ENCODE results near the gene ARHGDIG.

ARHGDIG gene

DNA sequence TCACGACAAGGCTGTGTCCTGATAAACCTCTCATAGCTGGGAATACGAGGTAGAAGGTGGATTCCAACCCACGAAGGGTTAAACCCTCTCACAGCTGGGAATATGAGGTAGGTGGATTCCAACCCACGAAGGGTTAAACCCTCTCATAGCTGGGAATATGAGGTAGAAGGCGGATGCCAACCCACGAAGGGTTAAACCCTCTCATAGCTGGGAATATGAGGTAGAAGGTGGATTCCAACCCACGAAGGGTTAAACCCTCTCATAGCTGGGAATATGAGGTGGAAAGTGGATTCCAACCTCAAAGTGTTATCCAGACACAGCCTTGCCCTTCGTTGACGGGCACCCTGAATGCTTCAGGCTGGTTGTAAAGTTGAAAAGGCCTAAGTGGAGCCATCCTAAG, 41.1 kb downstream of the ARHGDIG start:
- Histone ChIP-seq H3K4me3 (ENCODE audit: low read depth in 1 of 2, low read length in 2 of 2) (no peak overlapping the region), H2AFZ (ENCODE audit: low read depth, low read length) (no peak overlapping the region), H4K20me1 (ENCODE audit: insufficient read depth, low read length) (peaks cover 87% of the 10 kb centered on the region), H3K9ac (ENCODE audit: low read depth, low read length) (no peak overlapping the region), H3K36me3 (ENCODE audit: insufficient read depth, low read length) (peaks cover 32% of the 10 kb centered on the region), H3K27me3 (ENCODE audit: insufficient read depth, low read length, poor library complexity) (no peaks in the 10 kb centered on the region), H3K9me3 (ENCODE audit: insufficient read depth, low read length, severe bottlenecking) (no peaks in the 10 kb centered on the region), H3K4me2 (ENCODE audit: insufficient read depth, low read length) (no peak overlapping the region), H3K79me2 (ENCODE audit: insufficient read depth, low read length) (peaks cover 87% of the 10 kb centered on the region), H3K4me1 (ENCODE audit: insufficient read depth, low read length) (no peaks in the 10 kb centered on the region), H3K27ac (ENCODE audit: low read length) (no peak overlapping the region)
- no peak for DNase-seq
- ATAC-seq (ENCODE audit: insufficient read depth, low read depth) = no peak
- TF ChIP-seq EZH2 (IDR thresholded peaks at IDR 0.05; ENCODE audit: borderline replicate concordance, low read depth, low read length, severe bottlenecking) = no peak
- TF ChIP-seq, protein P1, sequence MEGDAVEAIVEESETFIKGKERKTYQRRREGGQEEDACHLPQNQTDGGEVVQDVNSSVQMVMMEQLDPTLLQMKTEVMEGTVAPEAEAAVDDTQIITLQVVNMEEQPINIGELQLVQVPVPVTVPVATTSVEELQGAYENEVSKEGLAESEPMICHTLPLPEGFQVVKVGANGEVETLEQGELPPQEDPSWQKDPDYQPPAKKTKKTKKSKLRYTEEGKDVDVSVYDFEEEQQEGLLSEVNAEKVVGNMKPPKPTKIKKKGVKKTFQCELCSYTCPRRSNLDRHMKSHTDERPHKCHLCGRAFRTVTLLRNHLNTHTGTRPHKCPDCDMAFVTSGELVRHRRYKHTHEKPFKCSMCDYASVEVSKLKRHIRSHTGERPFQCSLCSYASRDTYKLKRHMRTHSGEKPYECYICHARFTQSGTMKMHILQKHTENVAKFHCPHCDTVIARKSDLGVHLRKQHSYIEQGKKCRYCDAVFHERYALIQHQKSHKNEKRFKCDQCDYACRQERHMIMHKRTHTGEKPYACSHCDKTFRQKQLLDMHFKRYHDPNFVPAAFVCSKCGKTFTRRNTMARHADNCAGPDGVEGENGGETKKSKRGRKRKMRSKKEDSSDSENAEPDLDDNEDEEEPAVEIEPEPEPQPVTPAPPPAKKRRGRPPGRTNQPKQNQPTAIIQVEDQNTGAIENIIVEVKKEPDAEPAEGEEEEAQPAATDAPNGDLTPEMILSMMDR (IDR thresholded peaks at IDR 0.05; ENCODE audit: borderline replicate concordance, extremely low read depth, low read length, poor library complexity, severe bottlenecking) = no peak

DNA sequence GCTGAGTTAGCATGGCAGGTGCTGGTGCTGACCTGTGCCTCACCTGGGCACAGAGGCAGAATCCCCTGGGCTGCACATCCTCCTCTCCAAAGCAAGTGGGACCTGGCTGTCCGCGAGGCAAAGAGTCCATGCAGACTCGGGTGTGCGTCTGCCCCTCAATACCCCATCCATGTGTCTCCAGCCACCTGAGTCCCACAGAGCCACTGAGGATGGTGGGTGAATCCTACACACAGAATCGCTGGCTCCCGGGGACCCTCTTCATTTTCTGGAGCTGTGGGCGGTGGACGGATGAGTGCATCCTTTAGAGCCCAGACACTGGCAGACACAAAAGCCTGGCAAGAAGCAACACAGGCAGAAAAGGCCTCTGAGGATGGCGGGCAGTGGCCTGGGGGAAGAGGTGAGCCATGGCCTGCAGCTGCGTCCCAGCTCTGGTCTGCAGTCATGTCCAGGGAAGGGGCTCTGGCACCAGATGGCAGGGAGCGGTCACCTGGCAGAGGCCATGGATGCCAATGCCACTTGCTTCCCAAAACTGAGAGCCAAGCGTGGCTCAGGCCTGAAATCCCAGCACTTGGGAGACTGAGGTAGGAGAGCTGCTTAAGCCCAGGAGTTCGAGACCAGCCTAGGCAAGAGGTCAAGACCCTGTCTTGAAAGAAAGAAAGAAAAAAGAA, 42.2 kb downstream of the ARHGDIG start:
- TF ChIP-seq EZH2 (IDR thresholded peaks at IDR 0.05; ENCODE audit: borderline replicate concordance, low read depth, low read length, severe bottlenecking) = no peak
- TF ChIP-seq, protein P1 (IDR thresholded peaks at IDR 0.05; ENCODE audit: borderline replicate concordance, extremely low read depth, low read length, poor library complexity, severe bottlenecking) = no peak
- Histone ChIP-seq H4K20me1 (ENCODE audit: insufficient read depth, low read length) (peaks cover 83% of the 10 kb centered on the region), H3K4me2 (ENCODE audit: insufficient read depth, low read length) (no peak overlapping the region), H3K9me3 (ENCODE audit: insufficient read depth, low read length, severe bottlenecking) (no peaks in the 10 kb centered on the region), H3K36me3 (ENCODE audit: insufficient read depth, low read length) (peaks cover 28% of the 10 kb centered on the region), H3K4me3 (ENCODE audit: low read depth in 1 of 2, low read length in 2 of 2) (no peak overlapping the region), H3K79me2 (ENCODE audit: insufficient read depth, low read length) (peaks cover 84% of the 10 kb centered on the region), H3K27ac (ENCODE audit: low read length) (no peak overlapping the region), H2AFZ (ENCODE audit: low read depth, low read length) (no peak overlapping the region), H3K27me3 (ENCODE audit: insufficient read depth, low read length, poor library complexity) (no peaks in the 10 kb centered on the region), H3K9ac (ENCODE audit: low read depth, low read length) (no peak overlapping the region), H3K4me1 (ENCODE audit: insufficient read depth, low read length) (no peaks in the 10 kb centered on the region)
- ATAC-seq (ENCODE audit: insufficient read depth, low read depth) = no peak
- DNase-seq = no peak

GRCh38 chr16:324201-324450, 43.7 kb downstream of the ARHGDIG start:
- Histone ChIP-seq H3K4me3 (ENCODE audit: low read depth in 1 of 2, low read length in 2 of 2) (no peak overlapping the region), H3K27ac (ENCODE audit: low read length) (no peak overlapping the region), H3K79me2 (ENCODE audit: insufficient read depth, low read length) (peaks cover 81% of the 10 kb centered on the region)

More at GRCh38 chr16:324201-324450, 43.7 kb downstream of the ARHGDIG start:
- H3K9me3 ChIP-seq (ENCODE audit: insufficient read depth, low read length, severe bottlenecking) = no peaks in the 10 kb centered on the region
- peaks cover 73% of the 10 kb centered on the region for H4K20me1 ChIP-seq (ENCODE audit: insufficient read depth, low read length)
- no peak for DNase-seq
- H3K4me1 ChIP-seq (ENCODE audit: insufficient read depth, low read length) = no peaks in the 10 kb centered on the region
- H3K4me2 ChIP-seq (ENCODE audit: insufficient read depth, low read length) = no peak overlapping the region
- no peaks in the 10 kb centered on the region for H3K27me3 ChIP-seq (ENCODE audit: insufficient read depth, low read length, poor library complexity)
- peaks cover 13% of the 10 kb centered on the region for H3K36me3 ChIP-seq (ENCODE audit: insufficient read depth, low read length)
- TF ChIP-seq, protein P1 (IDR thresholded peaks at IDR 0.05; ENCODE audit: borderline replicate concordance, extremely low read depth, low read length, poor library complexity, severe bottlenecking) = no peak
- TF ChIP-seq EZH2 (IDR thresholded peaks at IDR 0.05; ENCODE audit: borderline replicate concordance, low read depth, low read length, severe bottlenecking) = no peak
- ATAC-seq (ENCODE audit: insufficient read depth, low read depth) = no peak
- H2AFZ ChIP-seq (ENCODE audit: low read depth, low read length) = no peak overlapping the region
- no peak overlapping the region for H3K9ac ChIP-seq (ENCODE audit: low read depth, low read length)

Data from DND-41 (cell line).